Central memory CD4-positive, alpha-beta T cell (primary cell): ENCODE measurements around the gene ITGA5.

ENCODE experiments used
- DNase-seq: peaks from one replicate; pipeline ENCODE4 v3.0.0; 2022

The ITGA5 gene

GRCh38 chr12:54387114-54387467, 32.0 kb downstream of the ITGA5 start:
- DNase-seq: no peak

GRCh38 chr12:54386403-54387113, 32.5 kb downstream of the ITGA5 start:
- no peak for DNase-seq

- no peak for DNase-seq
Measured at GRCh38 chr12:54385251-54385914, 33.7 kb downstream of the ITGA5 start.

DNA sequence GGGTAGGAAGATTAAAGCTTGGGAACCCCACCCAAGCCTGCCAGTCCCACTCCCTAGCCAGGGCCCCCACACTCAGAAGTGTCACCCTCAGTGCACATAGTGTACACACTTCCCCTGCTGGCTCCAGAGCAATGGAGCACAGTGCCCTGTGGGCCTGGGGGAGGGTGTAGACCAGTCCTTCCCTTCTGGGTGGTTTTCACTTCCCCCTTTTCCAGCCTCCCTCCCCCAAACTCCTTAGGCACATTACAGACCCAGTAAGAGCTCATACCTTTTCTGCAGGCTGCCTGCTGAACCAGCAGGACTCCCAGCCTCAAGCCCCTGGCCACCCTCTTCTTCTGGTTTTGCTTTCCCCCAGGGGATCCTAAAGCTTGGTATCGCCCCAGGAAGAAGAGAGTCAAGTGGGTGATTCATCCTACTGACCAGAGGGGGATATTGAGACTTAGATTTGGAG, 34.5 kb downstream of the ITGA5 start, which contains the start of gene ZNF385A:
ZNF385A (minus strand) TSS at position 143 of the 451 bp plus-strand sequence. CDS start 219 bp downstream, outside the sequence.
- no peak for DNase-seq

DNA sequence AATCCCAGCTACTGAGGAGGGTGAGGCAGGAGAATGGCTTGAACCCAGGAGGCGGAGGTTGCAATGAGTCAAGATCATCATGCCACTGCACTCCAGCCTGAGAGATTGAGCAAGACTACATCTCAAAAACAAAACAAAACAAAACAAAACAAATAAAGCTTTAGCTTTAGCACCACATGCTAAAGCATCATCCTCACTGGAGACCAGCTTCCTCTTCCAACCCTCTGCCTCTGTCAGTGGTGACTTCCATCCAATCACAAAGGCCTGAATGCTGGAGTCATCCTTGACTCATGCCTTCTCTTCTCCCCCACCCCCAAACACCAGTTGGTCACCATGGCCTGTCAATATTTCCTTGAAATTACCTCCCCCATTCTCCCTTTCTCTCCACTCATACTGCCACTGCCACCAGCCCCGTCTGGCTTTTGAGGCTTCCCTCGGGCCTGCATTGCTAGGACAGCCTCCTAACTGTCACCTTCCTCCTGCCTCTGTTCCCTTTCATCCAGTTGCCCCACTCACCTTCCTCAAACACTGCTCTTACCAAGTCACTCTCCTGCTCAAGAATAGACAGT, 35.9 kb downstream of the ITGA5 start:
- DNase-seq: no peak

- no peak for DNase-seq
Measured at GRCh38 chr12:54381136-54381535, 37.9 kb downstream of the ITGA5 start.

GRCh38 chr12:54379398-54380201, 39.5 kb downstream of the ITGA5 start:
- DNase-seq: peak; percentile 81

- DNase-seq: no peak
Measured at GRCh38 chr12:54378796-54379397, 40.2 kb downstream of the ITGA5 start.

- no peak for DNase-seq
Measured at GRCh38 chr12:54377797-54378515, 41.1 kb downstream of the ITGA5 start.

DNA sequence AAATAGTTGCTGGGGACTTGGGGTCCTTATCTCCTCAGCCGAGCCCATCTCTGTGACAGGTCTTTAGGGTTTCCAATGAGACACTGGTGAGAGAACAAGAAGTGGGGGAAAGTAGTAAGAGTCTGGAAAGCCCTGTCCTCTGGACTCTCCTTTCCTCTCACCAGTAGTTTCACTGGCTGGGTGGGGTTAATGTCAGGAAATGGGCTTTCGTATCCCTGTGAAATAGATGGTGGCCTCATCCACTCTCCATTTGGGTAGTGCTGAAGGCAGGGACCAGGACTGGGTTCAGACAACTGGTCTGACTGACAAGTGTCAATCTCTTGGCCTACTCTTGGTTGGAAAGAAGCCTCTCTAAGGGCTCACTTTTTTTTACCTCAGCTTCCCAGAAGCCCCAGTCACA, 42.1 kb downstream of the ITGA5 start:
- DNase-seq: no peak

DNA sequence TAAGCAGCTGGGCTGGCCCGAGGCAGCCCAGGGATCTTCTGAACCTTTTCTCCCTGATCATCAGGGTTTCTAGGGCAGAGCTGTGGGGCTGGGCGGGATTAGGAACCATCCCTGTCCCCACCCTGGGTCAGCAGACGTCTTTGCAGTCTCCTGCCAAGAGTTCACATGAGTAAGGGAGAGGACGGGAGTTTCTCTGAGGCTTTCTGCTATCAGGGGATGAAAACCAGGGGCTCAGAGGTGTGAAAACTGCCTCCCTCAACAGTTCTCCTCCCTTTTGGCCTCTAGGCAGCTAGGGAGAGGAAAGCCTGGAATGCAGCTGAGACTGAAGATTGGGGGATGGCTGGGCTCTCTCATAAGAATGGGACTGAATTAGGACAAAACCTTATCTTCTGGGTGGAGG, 42.5 kb downstream of the ITGA5 start:
- no peak for DNase-seq

DNA sequence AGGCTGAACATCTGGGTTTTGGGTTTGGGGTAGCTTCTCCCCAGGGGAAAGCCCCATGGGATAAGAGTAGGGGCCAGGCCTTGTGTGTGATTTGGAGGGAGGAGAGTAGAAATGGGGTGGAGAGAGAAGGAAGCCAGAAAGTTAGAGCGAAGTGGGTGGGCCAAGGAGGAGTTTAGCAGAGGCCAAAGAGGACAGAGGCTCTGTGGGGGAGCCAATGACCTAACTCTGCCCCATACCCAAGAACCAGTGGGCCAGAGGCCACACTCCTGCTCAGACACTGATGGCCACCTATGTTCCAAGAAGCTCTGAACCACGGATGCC, 43.8 kb downstream of the ITGA5 start:
- DNase-seq: no peak

DNA sequence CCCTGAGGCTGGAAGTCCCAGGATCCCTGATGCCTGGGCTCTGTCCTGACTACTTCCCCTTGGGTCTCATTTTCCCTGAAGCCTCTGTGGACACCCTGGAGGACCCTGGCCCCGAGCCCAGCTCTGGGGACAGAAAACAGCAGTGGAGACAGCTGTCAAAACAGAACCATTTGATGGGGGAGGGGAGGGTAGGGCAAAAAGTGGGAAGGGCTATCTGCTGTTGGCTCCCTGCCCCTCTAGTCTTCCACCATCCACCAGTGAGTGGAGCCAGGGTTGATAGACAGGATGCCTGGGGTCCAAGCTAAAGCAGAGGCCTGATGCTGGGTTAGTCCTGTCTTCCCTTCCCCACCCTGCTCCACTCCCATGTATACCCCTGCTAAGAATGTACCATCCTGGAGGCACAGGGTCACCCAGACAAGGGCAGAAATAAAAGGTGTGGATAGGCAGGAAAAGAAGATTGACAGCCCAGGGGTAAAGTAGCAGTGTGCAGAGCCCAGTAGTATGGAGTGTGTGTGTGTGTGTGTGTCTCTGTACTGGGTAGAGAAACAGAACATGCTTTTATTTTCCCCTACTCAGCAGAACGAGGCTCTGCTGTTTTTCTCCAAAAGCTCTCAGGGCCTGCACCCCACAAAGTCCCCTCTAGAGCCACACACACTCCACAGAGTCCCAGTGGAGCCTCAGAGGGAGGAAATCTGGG, 44.4 kb downstream of the ITGA5 start:
- no peak for DNase-seq

GRCh38 chr12:54373649-54374561, 45.2 kb downstream of the ITGA5 start:
- no peak for DNase-seq

GRCh38 chr12:54372113-54372806, 46.8 kb downstream of the ITGA5 start:
- no peak for DNase-seq

- no peak for DNase-seq
Measured at GRCh38 chr12:54371328-54372112, 47.5 kb downstream of the ITGA5 start.

DNA sequence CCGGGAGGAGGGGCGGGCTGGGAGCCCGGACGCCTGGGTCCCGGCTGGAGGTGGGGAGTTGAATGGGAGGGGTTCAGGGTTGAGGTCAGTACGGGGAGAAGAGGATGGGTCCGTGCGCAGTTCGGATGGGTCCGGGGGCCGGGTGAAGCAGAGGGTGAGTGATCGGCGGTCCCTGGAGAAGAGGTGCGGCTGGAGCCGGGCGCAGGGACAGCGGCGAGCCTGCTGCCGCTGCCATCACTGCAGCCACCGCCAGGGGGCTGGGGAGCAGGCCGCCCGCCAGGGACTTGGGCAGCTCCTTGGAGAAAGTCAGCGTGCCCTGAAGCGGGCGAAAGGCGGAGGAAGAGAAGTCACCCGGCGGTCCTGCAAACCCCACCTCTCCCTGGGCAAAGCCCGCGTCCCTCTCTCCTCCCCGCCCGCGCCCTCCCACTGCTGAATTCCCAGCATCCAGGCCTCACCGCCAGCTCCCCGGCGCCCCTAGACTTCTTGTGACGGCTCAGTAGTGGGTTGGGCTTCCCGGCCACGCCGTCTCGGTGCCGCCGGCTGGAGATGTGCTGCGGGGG, 48.8 kb downstream of the ITGA5 start:
- no peak for DNase-seq

DNA sequence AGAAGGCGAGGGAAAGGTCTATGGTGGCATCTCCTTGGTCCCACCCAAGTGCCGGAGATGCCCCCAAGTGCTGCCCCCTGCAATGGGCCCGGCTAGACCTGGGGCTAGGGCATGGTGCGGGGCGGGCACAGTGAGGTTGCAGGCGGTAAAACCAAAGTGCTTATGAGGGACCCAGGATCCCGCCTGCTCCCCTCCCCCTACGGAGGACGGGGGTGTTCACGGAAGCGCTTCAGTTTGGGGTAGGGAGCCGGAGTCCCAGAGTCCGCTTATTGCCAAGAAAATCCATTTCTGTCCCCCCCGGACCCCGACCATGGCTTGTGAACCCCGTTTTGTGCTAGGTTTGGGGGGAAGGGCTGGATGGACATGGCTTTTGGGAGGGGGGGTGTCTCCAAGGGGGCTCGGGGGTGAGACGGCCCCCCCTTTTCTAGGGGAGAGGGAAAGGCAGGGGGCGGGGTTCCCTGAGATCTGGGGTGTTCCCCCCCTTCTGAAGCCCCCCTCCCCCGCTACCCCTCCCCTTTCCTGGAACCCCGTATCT, 49.4 kb downstream of the ITGA5 start:
- DNase-seq: no peak
